OCI-LY3 (cell line): ENCODE data around the gene SLAIN1.

Experiments
- H2AFZ ChIP-seq: fragments of 200-600, 300-600 bp; shearing (Covaris generic); 2 replicates; pipeline ENCODE4 v1.6.0; 2014; ENCODE audit warnings: antibody characterized with exemption, low read depth, low read length
- H3K27ac ChIP-seq: fragments of 200-600, 300-600 bp; sonication (generic); 2 replicates; pipeline ENCODE4 v1.5.1; 2014; ENCODE audit warnings: mild to moderate bottlenecking, low read length, moderate library complexity, mixed read lengths
- H3K27me3 ChIP-seq: fragments of 200-600, 300-600 bp; sonication (generic); 2 replicates; pipeline ENCODE4 v1.6.1; 2014; ENCODE audit warnings: low read depth, low read length, mixed read lengths
- H3K36me3 ChIP-seq: fragments of 200-600, 300-600 bp; sonication (generic); replicated peaks from 2 replicates; pipeline ENCODE3; 2014; ENCODE audit warnings: low read depth, low read length, mixed read lengths
- H3K4me1 ChIP-seq: fragments of 300-600, 200-600 bp; sonication (generic); 2 replicates; pipeline ENCODE4 v1.6.1; 2014; ENCODE audit warnings: low read length, mixed read lengths
- H3K4me2 ChIP-seq: fragments of 200-600, 300-600 bp; sonication (generic); 2 replicates; pipeline ENCODE4 v1.6.1; 2014; ENCODE audit warnings: low read length, mixed read lengths
- H3K4me3 ChIP-seq: fragments of 300-600, 200-600 bp; sonication (generic); 2 replicates; pipeline ENCODE4 v1.5.1; 2014; ENCODE audit warnings: antibody characterized with exemption, mild to moderate bottlenecking, low read length, moderate library complexity
- H3K79me2 ChIP-seq: fragments of 300-600, 200-600 bp; shearing (Covaris generic); 2 replicates; pipeline ENCODE4 v1.6.1; 2014; ENCODE audit warnings: mild to moderate bottlenecking, low read length, mixed read lengths
- H3K9ac ChIP-seq: fragments of 300-600, 200-600 bp; shearing (Covaris generic); 2 replicates; pipeline ENCODE4 v1.6.0; 2014; ENCODE audit warnings: mild to moderate bottlenecking, low read length, moderate library complexity
- H3K9me3 ChIP-seq: fragments of 200-600, 300-600 bp; shearing (Covaris generic); 2 replicates; pipeline ENCODE4 v1.6.1; 2014; ENCODE audit warnings: low read length, mixed read lengths; ENCODE audit not compliant: insufficient read depth
- H4K20me1 ChIP-seq: fragments of 200-600, 300-600 bp; sonication (generic); 2 replicates; pipeline ENCODE4 v1.6.1; 2016; ENCODE audit warnings: low read length, mixed read lengths; ENCODE audit not compliant: insufficient read depth
- CTCF ChIP-seq: fragments of 200-600, 300-600 bp; sonication (generic); IDR thresholded peaks from 2 replicates; pipeline ENCODE4 v1.5.1; 2014; ENCODE audit warnings: antibody characterized with exemption, low read length, low read depth
- EZH2phosphoT487 ChIP-seq: fragments of 200-600 bp; shearing (Covaris generic); IDR thresholded peaks from 2 replicates; pipeline ENCODE4 v1.6.1; 2018; ENCODE audit warnings: antibody characterized with exemption, mixed run types, low read depth

The SLAIN1 gene

GRCh38 chr13:77806518-77806917 is 109.0 kb downstream of the SLAIN1 start:
- H4K20me1 ChIP-seq = no peaks in the 10 kb centered on the region
- H3K36me3 ChIP-seq = no peaks in the 10 kb centered on the region
- H3K4me2 ChIP-seq = no peak overlapping the region
- H3K4me3 ChIP-seq = no peak overlapping the region
- no peaks in the 10 kb centered on the region for H3K27me3 ChIP-seq
- no peak overlapping the region for H3K27ac ChIP-seq
- no peak overlapping the region for H3K9ac ChIP-seq
- no peaks in the 10 kb centered on the region for H3K4me1 ChIP-seq
- no peak overlapping the region for H2AFZ ChIP-seq
- no peaks in the 10 kb centered on the region for H3K79me2 ChIP-seq
- TF ChIP-seq EZH2phosphoT487 (no peak), CTCF (no peak)
- no peaks in the 10 kb centered on the region for H3K9me3 ChIP-seq

- Histone ChIP-seq H2AFZ (no peak overlapping the region), H3K27me3 (no peaks in the 10 kb centered on the region), H3K36me3 (no peaks in the 10 kb centered on the region), H4K20me1 (no peaks in the 10 kb centered on the region), H3K9ac (no peak overlapping the region), H3K9me3 (no peaks in the 10 kb centered on the region), H3K4me2 (no peak overlapping the region), H3K79me2 (no peaks in the 10 kb centered on the region), H3K27ac (no peak overlapping the region), H3K4me1 (no peaks in the 10 kb centered on the region), H3K4me3 (no peak overlapping the region)
- TF ChIP-seq CTCF = no peak
- no peak for TF ChIP-seq EZH2phosphoT487
Measured at GRCh38 chr13:77807431-77808135, 110.1 kb downstream of the SLAIN1 start.

GRCh38 chr13:77810430-77810829 is 112.9 kb downstream of the SLAIN1 start:
- Histone ChIP-seq H3K4me3 (no peak overlapping the region), H3K4me2 (no peak overlapping the region), H3K79me2 (no peaks in the 10 kb centered on the region), H3K36me3 (no peaks in the 10 kb centered on the region), H3K9ac (no peak overlapping the region), H3K27me3 (no peaks in the 10 kb centered on the region), H3K27ac (no peak overlapping the region), H3K9me3 (no peaks in the 10 kb centered on the region), H3K4me1 (no peaks in the 10 kb centered on the region), H4K20me1 (no peaks in the 10 kb centered on the region), H2AFZ (no peak overlapping the region)
- TF ChIP-seq CTCF (peak; percentile 64), EZH2phosphoT487 (no peak)

DNA sequence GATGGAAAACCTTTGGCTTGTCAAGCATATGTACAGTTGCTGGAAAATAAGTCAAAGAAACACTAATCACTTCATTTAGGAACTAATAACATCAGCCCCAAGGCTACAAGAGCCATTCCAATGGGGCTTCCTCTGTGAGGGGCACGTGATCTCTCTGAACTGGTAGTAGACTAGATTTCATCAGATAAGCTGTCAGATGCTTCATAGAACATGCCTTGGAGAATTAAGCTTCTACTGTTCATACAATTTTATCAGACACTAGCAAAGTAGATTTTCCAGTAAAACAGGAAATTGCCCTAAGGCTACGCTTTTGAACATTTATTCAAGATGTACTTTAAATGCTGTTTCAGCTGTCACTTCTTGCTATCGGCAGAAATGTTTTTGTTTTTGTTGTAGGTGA is 113.4 kb downstream of the SLAIN1 start:
- TF ChIP-seq EZH2phosphoT487 (no peak), CTCF (no peak)

More for the DNA sequence above, 113.4 kb downstream of the SLAIN1 start:
- Histone ChIP-seq H4K20me1 (no peaks in the 10 kb centered on the region), H3K79me2 (no peaks in the 10 kb centered on the region), H3K4me3 (no peak overlapping the region), H3K4me2 (no peak overlapping the region), H3K36me3 (no peaks in the 10 kb centered on the region), H3K9me3 (no peaks in the 10 kb centered on the region), H3K27ac (no peak overlapping the region), H3K9ac (no peak overlapping the region), H3K27me3 (no peaks in the 10 kb centered on the region), H2AFZ (no peak overlapping the region), H3K4me1 (no peaks in the 10 kb centered on the region)
